Testis (tissue), 2 donors: ENCODE measurements around the gene PHYHIPL.

Experiments
- POLR2A ChIP-seq: fragments of 450-650 bp; IDR thresholded peaks from one replicate; pipeline ENCODE4 v1.6.1; 2017; ENCODE audit warnings: antibody characterized with exemption, mild to moderate bottlenecking, moderate library complexity
- TF ChIP-seq, protein P1 (sequence below), 3 experiments: fragments of 450-650 bp in 2 of 3; fragments of 200-600 bp in 1 of 3; sonication (generic) in 1 of 3; IDR thresholded peaks; one replicate each; pipeline ENCODE4 v1.5.1; 2016 to 2019; ENCODE audit warnings: antibody characterized with exemption in 3 of 3, mild to moderate bottlenecking in 2 of 3, moderate library complexity in 1 of 3

DNA sequence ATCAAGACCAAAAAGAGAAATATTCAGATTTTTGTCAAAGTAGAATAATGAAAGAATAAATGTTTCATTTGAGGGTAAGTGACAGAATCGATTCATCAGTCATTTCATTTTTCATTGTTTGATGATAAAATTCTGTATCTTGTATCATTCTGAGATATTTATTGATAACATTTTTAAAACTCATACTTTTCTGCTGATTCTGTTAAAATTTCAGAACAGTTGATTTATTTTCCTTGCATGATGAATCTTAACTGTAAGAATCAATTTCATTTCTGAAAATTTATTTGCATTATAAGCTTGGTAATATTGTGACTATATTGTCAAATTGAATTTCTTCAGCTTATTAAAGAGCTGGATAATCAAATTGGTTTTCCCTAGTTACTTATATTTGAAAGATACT is 13.9 kb downstream of the PHYHIPL start:
- no peak for TF ChIP-seq POLR2A
- TF ChIP-seq, protein P1, sequence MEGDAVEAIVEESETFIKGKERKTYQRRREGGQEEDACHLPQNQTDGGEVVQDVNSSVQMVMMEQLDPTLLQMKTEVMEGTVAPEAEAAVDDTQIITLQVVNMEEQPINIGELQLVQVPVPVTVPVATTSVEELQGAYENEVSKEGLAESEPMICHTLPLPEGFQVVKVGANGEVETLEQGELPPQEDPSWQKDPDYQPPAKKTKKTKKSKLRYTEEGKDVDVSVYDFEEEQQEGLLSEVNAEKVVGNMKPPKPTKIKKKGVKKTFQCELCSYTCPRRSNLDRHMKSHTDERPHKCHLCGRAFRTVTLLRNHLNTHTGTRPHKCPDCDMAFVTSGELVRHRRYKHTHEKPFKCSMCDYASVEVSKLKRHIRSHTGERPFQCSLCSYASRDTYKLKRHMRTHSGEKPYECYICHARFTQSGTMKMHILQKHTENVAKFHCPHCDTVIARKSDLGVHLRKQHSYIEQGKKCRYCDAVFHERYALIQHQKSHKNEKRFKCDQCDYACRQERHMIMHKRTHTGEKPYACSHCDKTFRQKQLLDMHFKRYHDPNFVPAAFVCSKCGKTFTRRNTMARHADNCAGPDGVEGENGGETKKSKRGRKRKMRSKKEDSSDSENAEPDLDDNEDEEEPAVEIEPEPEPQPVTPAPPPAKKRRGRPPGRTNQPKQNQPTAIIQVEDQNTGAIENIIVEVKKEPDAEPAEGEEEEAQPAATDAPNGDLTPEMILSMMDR (IDR thresholded peaks at IDR 0.05), result no peak
